Activated CD4-positive, CD25-positive, alpha-beta regulatory T cell treated with anti-CD3 and anti-CD28 coated beads, Interleukin-2, amount 50 U/mL, for 24 hours (primary cell): ENCODE data around the gene GRM8.
"Not testable (repeated sequence)": the region's sequence is repeated elsewhere in the genome, so short reads cannot be mapped to it uniquely, and the experiment has no call there.

Experiments used
- ATAC-seq, 2 donors: fragments of 150-1000 bp; cut with Tn5 transposase; one replicate each; pipeline ENCODE4 v1.10.0; 2021; ENCODE audit warnings: mild to moderate bottlenecking in 1 of 2, moderate library complexity in 1 of 2

GRM8 gene

DNA sequence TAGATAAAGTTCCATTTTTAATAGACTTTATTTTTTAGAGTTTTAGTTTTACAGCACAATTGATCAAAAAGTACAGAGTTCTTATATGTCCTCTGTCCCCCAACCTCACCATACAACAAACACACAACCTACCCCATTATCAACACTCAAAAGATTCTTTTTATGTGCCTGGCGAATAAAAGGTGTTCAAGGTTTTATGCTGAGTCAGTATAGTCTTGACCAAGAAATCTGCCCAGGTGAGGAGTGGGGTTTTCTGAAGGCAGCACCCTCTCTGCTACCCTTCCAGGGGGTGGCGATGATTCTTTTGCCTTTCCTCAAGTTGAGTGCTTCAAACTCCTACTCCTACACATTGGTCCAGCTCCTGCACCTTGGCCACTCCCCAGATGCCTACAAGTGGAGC lies 222.9 kb downstream of the GRM8 start:
- ATAC-seq, result no peak

DNA sequence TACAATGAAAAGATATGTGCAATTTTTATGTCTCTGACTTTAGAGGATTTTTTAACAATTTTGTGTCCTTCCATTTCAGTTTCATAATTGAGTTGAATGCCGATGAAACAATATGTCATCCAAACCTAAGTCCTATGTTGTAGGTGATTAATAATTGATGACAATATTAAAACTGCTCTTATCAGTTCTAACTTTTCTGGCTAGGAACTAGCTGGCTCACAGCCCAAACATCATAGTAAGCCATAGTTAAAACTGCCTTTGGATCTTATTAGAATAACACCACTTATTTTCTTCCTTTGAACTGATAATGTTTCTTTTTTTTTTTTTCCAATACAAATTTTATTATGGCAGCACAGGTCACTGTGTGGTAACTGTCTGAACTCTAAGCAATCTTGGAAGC lies 230.9 kb downstream of the GRM8 start:
- ATAC-seq, result no peak

DNA sequence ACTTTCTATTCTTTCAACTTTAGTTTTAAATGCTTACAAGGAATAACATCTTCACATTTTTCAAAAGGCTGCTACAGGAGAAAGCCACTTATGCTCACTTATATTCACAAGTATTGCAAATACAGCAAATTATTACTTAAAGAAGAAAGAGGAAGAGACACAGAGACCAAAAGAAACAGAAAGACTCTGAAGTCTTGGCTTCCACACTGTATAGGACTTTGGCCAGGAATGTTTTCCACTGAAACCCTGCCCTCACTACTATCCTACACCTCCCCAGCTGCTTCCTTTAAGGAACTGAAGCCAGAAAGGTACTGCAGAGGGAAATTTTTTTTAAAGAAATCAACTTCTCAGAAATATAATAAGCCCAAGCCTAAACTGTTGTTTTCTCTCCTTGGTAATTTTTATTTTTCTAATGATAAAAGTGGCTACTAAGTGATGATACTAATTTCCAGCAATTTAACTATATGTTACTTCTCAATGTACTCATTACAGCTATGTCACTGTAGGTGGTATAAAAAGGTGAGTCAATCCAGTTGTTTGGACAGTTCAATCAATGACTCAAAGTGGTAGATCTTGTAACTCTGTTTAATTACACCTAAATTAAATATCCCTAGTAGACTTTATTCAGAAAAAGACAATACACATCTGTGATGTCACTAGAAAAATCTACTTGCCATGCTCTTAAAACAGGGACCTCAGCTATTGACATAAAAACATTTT lies 231.6 kb downstream of the GRM8 start:
- ATAC-seq, result no peak

DNA sequence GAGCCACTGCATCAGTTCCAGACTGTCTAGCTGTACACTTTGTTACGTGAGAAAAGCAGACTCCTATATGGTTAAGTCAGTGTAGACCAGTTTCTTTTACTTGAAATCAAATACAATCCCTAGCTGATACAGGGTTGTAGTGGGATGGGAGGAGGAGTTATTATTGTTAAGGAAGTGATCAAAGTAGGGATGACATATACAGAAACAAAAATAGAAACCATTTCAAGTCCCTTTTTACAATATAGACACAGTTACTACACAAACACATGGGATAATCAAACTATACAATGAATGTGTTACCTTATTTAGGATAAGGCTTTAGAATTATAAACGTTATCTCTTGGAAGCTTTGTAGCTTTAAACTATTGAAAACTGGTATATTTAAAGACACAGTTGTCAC lies 233.9 kb downstream of the GRM8 start:
- no peak for ATAC-seq

DNA sequence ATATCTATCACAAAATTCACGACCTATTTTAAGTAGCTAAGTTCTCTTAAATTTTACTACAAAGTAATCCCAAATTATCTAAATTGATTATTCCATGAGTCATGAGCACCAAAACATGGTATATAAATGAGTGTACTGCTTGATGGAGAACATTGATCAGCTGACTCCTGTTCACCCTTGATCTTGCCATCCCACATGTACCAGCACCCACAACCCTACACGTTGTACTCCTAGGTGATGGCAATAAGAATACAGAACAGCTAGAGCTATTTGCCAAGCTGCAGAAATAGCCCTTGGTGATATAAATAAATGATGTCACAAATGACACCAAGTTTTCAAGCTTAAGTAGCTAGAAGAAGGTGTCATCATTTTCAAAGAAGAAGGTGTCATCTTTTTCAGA lies 235.5 kb downstream of the GRM8 start:
- ATAC-seq, result no peak

DNA sequence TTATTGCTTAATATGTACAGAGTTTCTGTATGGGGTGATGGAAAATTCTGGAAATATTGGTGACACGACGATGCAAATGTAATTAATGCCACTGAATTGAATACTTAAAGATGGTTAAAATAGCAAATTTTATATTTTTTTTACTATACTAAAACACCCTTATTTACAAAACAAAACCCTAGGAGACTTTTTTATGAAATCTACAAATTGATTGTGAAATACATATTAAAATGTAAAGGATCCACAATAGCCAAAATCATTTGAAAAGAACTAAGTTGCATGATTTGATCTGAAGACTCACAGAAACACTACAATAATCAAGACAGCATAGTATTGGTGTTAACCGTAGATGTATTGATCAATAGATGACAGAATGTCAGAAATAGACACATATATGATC lies 252.0 kb downstream of the GRM8 start:
- ATAC-seq, result no peak

DNA sequence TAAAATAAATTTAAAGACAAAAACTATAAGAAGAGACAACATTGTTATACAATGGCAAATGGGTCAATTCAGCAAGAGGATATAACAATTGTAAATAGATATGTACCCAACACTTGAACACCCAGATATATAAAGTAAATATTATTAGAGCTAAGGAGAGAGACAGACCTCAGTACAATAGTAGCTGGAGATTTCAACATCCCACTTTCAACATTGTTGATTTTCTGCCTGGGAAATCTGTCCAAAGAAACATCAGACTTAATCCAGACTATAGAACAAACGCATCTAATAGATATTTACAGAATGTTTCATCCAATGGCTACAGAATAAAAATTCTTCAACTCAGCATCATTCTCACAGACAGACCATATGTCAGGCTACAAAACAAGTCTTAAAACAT lies 256.1 kb downstream of the GRM8 start:
- no peak for ATAC-seq

DNA sequence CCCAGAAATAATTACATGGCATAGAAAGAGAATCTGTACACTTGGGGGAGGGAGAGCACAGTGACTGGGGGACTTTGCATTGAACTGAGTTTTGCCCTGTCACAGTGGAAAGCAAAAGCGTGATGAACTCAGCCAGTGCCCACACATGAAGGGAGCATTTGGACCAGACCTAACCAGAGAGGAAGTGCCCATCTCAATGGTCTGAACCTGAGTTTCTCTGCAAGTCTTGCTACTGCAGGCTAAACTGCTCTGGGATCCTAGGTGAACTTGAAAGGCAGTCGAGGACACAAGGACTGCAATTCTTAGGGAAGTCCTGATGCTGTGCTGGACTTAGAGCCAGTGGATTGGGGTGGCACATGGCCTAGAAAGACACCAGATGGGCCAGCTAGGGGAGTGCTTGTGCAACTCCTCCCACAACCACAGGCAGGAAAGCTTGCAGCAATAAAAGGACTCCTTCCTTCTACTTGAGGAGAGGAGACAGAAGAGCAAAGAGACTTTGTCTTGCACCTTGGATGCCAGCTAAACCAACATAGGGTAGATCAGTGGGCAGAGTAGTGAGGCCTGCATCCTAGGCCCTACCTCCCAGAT lies 259.0 kb downstream of the GRM8 start:
- no peak for ATAC-seq

DNA sequence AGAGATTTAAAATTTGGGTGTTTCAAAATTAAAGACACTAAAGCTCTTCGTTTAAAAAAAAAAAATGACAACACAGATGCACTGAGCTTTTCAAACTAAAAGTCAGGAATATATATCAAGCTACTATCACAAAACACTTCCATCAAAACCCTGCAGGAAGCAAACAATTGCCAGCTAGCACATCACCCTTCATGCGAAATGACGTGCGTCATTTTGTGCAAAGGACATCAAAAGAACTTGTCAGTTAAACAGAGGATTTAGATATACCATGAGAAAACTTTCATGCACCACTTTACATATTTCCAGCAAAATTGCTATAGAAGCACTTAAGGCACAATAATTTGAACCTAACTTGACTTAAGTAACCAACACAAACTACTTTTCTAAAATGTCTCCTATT lies 264.7 kb downstream of the GRM8 start:
- ATAC-seq, result no peak

DNA sequence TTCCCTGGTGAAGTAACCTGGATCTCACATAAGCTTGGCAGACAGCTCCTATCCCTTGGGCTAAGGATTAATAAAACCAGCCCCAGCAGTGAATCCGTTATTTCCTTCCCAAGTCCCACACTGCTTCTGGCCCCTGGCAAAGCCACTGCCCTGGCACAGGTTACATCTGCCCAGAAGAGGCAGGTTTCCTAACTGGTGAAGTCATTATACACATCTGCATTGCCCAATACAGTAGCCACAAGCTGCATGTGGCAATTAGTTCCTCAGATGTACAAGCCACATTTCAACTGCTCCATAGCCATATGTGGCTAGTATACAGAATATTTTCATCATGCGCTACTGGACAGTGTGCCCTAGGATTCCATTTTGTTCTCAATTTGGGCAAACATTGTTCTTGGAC lies 273.0 kb downstream of the GRM8 start:
- no peak for ATAC-seq

DNA sequence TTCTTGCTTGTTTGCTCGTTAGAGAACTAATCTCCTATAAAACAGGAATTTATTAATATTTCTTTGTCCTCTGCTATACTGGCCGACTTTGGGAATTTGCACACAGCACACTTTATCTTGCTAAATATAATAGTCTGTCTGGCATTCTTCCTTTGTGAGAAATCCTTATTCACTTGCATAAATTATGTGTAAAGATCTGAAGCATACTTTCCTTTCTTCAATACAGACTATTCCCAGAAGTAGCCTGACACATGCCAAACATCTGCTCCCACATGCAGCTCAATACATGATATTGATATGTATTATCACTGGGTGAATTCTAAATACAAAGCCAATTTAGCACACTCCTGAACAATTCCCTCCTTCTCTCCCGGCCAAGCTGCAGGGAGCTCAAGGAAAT lies 273.9 kb downstream of the GRM8 start:
- no peak for ATAC-seq

DNA sequence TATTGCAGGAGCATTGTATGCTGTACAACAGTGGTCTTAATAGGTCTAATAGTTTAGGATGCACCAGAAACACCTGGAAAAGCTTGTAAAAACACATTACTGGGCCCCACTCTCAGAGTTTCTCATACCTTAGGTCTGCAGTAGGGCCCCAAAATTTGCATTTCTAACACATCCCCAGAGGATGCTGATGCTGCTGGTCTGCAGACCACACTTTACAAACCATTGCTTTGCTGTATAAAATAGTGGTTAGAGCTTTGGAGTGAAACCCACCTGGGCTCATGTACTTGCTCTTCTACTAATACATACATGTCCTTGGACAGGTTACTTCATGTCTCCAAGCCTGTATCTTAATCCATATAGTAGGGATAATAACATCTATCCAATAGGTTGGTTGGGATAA lies 279.7 kb downstream of the GRM8 start:
- ATAC-seq, result no peak

DNA sequence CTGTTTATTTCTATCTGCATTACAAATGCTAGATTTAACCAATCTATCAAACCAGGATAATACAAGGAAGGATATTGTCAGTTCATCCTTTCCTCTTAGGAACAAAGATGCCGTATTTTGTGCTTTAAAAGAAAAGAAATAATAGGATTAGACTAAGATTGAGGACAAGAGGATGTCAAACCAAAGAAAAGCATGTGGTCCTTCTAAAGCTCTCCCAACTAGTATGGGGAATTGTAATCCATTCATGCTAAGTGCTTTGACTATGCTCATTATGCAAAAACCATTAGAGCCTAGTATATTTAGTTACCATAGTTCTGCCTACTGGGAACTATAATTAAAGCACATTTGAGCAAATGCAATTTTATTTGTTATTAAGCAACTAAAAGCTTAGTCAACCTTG lies 280.2 kb downstream of the GRM8 start:
- no peak for ATAC-seq

DNA sequence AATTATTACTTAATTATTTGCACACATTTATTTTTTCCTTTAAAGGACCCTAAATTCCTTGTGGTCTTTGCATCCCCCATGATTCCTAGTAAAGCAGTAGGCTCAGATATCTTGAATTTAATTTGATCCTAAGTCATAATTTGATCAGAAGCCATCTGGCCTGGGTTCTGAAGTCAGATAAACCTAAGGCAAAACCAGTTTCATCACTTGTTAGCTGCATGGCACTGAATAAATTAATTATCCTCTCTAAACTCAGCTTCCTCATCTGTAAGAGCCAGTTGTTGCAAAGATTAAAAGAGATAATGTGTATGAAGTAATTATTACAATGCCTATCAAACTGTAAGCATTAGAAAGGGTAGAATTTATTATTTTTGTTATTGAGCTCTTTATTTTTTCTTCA lies 293.1 kb downstream of the GRM8 start:
- ATAC-seq, result no peak

DNA sequence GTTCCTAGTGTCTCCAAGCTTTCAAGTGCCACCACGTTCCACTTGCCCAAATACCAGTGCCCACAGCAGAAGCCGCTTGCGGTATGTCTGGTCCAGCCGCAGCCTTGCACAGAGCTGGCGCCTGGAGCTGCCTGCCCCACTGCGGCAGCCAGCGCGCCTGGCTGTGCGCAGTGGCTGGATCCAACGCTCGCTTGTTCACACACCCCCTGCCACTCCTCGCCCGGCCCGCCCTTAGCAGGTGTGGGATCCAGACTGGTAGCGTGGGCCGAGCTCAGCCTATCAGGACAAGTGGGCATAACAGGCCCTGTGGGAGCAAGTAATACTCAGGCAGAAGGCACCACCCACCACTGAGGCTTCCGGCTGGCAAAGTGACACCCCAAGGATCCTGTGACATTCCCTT lies 294.4 kb downstream of the GRM8 start:
- no peak for ATAC-seq

DNA sequence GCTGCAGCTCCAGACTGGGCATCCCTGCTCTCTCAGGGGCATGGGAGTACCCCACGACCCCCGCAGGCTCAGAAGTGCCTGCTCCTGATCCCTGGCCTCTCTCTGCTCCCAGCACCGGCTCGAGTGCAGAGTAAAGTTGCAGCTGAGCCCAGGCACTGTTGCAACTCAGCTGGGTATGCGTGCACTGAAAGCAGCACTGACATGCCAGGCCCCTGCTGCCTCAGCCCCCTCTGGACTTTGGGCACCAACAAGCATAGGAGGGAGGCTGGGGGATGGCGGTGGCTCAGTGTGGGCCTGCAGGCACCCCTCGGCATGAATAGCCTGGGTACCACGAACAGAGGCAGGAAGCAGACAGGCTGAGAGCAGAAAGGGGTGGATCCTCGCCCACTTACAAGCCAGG lies 295.3 kb downstream of the GRM8 start:
- peak in 1 of 2 donors; percentile 21 for ATAC-seq

DNA sequence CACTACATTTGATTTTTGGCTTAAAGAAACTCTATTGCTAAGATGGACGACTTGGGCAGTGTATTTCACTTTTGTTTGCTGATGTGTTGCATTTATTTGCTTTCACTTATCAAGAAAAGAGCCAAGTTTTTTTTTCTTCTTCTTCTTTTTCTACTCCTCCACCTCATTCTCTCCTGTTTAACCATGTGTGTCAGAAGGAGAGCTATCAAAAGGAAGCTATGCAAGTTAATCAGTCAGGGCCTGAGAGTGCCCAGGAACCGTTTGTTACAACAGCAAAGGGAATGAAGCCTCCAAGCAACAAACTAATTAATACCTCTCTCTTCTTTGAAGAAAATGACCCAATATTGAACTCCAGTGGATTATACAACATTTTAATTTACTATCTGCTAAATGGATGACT lies 299.3 kb downstream of the GRM8 start:
- no peak for ATAC-seq

DNA sequence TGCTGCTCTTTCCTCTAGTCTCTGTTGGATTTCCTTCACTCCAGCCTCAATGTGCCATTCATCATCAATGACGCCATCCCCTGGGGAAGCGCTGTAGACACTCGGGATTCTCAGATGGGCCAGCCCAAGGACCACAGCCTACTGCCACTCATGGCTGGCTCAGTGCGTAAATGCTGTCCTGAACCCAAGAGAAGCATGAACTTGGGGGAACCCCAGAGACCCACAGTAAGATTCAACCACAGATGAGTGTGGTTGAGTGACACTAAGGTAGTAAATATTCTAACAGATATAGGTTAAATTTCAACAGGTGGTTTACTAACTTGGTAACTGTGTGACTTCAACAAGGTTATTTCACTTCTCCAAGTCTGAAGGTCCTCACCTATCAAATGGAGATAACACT lies 304.1 kb downstream of the GRM8 start:
- no peak for ATAC-seq

DNA sequence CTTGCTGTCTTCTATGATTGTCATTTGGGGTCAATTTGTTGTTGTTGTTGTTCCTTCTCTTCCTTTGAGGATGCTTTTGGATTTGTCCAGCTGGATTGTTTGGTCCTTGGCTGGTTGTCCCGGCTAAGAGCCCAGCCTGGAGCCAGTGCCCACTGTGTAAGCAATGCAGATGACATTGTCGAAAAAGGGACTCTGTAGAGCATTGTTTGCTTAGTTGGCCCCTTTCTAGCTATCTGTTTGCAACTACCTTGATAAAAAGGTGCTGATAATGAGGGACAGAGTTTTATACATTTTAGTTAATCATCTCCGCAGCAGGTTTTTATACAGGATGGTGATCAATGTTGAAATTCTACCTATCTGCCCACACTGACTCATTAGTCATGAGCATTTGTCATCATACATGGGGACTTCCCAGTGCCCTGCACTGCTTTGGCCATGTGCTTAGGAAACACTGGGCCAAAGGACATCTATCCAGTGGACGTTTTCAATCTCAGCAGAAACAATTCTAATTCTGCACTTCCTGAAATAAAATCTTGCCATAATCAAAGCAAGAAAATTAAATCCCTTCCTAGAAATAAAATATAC lies 311.9 kb downstream of the GRM8 start:
- no peak for ATAC-seq

DNA sequence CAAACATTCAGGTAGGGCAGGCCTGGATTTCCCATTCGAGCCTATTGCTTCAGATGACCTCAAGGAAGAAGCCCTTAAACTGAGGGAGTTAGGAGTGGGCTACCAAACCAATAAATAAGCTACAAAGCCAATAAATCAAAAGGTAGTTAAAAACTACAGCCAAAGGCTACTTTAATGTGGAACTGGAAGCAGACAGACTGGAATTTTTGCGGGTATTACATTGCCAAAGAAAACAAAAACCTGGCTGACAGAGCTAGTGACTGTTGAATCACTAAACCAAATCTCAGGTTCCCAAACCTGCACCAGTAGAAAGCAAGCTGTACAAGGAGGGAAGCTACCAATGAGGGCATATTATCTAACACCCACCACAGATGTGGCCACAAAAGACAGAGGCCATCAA lies 315.6 kb downstream of the GRM8 start:
- ATAC-seq, result no peak

DNA sequence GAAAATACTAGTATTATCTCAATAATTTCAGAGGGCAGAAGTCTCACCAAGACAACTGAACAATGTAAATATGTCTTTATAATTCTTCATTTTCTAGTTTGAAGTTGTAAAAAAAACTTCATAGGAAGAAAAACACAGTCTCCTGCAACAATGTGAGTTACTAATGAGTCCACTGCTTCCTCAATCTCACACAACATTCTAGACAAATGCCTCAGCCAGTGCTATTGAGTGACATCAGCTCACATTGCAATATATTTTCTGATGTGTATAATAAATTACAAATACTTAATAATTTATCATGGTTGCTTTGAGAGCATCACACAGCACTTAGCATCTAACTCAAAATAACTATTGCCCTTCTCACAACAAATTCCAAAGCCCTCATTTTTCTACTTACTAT lies 321.2 kb downstream of the GRM8 start:
- no peak for ATAC-seq

DNA sequence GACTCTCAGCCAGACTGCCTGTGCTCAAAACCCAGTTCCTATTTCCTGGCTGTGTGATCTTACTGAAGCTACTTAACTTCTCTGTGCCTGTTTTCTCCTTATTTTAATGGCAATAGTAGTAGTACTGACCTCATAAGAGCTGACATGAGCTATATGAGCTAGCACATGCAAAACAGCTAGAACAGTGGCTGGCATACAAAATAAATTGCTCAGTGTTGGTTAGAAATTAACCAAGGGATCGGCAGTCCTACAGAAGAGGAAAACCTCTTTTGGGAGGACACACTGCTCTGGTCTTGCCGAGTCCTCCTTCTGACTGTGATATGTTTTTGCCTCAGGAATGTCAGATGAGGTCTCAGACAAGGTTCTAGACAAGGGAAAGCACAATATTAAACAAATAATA lies 322.6 kb downstream of the GRM8 start:
- no peak for ATAC-seq

DNA sequence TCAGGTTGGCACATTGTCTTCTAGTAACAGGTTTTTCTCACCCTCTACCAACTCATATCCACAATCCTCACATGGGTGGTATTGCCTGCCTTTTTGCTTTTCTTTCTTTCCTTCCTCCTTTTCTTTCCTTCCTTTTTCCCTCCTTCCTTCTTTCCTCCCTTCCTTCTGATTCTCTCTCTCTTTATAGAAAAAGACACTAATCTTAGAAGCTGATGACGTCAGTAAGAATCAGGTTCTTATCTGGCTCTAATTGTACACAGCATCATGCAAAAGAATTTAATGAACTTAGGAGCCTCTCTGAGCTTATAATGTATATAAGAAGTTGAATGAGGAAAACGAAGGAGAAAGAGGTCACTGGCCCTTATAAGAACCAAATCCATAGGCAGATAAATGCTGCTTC lies 328.3 kb downstream of the GRM8 start:
- ATAC-seq, result no peak

DNA sequence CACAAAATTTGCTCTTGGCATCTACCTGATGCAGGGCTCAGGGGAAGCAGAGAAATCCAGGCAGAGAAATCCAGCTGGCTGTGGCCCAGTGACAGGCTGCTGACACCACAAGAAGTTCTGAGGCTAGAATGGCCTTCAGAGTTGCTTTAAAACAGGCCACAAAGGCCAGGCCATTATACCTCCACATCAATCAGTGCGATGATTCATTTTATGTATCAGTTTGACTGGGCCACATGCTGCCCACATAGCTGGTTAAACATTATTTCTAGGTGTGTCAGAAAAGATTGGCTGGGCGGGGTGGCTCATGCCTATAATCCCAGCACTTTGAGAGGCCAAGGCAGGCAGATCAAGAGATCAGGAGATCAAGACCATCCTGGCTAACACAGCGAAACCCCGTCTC lies 341.1 kb downstream of the GRM8 start:
- not testable (repeated sequence) for ATAC-seq

DNA sequence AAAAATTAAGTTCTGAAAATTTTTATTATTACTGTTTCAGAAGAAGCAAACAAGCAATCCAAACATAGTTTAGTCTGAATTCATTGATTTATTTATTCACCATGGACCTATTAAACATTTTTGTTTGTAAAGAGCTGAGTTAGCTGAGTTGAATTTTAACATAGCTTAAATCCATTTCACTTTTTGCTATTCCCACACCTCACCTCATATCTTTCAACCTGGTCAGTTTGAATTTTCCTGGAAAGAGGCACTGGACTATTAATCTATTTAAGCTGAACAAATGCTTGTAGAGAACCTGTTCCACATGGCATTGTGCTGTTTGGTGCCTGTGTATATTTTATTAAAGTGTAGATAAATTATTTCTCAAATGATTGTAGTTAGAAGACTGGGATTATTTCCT lies 344.2 kb downstream of the GRM8 start:
- not testable (repeated sequence) for ATAC-seq
